ENCODE results near the gene ZNRD2.

Gene ZNRD2

GRCh38 chr11:65611028-65611757, 40.9 kb downstream of the ZNRD2 start:
- no peak for DNase-seq (ENCODE audit: low spot score)

- no peak for DNase-seq (ENCODE audit: low spot score)
Measured at GRCh38 chr11:65611758-65612603, 41.7 kb downstream of the ZNRD2 start.

DNA sequence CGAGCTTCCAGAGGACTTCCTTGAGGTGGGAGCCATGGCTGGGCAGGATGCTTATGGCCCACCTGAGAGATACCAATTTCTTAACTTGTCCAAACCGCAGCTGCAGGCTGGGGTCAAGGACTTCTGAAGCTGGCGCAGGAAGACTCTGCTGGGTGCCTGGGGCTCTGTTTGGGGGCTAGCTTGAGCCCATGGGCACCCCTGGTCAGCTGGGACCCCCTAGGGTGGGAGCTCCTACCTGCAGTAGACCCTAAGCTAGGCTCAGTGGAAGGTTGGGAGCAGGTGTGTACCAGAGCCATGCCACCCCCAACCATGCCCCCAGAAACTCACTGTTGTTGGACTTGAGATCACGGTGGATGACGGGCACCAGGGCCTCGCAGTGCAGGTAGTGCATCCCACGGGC, 42.4 kb downstream of the ZNRD2 start:
- DNase-seq (ENCODE audit: low spot score), result no peak

GRCh38 chr11:65613091-65613928, 43.0 kb downstream of the ZNRD2 start:
- DNase-seq (ENCODE audit: low spot score), result no peak

DNA sequence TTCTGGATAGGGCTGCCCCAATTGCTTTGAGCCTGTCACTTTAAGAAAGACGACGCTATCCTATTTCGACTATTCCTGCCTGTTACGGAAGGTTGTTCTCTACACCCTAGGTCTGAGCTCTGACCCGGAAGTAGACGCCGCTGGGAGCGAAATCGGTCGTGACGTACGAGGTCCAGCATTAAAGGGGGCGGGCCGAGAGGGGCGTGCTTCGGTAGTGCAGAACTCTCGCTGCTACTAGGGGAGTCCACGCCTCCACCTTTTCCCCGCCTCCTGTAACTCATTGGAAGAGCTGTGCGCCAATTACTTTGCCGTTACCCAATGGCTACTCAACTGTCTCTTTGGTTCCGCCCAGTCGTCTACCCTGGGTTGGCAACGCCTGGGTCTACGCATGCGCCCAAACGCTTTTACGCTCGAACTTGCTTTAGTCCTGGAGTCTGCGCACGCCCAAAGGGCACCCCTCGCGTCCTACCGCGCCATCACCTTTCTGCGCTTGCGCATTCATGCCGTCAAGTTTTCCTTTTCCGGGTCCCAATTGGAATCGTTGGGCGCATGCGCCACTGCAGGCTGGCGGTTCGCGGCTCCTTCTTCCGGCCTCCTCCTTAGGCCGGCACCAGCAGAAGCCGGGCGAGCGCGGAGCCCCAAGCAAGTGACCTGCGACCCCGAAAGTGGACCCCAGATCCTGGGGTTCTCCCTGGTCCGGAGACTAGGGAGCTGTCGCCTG, 45.1 kb downstream of the ZNRD2 start, which contains the start of gene PCNX3:
PCNX3 (plus strand) TSS at position 548 of the 721 bp plus-strand sequence. CDS start 536 bp downstream, outside the sequence.
- DNase-seq (ENCODE audit: low spot score), result peak; percentile 100

GRCh38 chr11:65615950-65616574, 45.8 kb downstream of the ZNRD2 start:
- peak; percentile 76 for DNase-seq (ENCODE audit: low spot score)

DNA sequence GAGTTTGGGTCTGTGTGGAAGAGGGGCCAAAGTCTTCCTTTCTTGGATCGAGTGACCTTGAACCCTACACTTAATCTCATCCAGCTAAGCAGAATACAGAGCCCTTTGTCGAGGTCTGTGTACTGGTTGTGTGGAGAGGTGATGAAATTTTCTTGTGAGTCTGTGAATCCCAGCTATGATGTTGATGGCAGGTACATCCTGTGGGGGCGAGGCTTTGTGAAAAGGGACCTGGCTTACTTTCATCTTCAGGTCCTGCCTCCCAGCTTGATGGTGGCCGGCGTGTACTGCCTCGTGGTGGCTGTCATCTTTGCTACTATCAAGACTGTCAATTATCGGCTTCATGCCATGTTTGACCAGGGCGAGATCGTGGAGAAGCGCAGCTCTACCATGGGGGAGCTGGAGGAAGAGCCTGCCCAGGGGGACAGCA, 46.3 kb downstream of the ZNRD2 start:
- DNase-seq (ENCODE audit: low spot score), result no peak

GRCh38 chr11:65617136-65617850, 47.0 kb downstream of the ZNRD2 start:
- no peak for DNase-seq (ENCODE audit: low spot score)

GRCh38 chr11:65617990-65618751, 47.9 kb downstream of the ZNRD2 start:
- no peak for DNase-seq (ENCODE audit: low spot score)

GRCh38 chr11:65618763-65619162, 48.5 kb downstream of the ZNRD2 start:
- DNase-seq (ENCODE audit: low spot score), result no peak

DNA sequence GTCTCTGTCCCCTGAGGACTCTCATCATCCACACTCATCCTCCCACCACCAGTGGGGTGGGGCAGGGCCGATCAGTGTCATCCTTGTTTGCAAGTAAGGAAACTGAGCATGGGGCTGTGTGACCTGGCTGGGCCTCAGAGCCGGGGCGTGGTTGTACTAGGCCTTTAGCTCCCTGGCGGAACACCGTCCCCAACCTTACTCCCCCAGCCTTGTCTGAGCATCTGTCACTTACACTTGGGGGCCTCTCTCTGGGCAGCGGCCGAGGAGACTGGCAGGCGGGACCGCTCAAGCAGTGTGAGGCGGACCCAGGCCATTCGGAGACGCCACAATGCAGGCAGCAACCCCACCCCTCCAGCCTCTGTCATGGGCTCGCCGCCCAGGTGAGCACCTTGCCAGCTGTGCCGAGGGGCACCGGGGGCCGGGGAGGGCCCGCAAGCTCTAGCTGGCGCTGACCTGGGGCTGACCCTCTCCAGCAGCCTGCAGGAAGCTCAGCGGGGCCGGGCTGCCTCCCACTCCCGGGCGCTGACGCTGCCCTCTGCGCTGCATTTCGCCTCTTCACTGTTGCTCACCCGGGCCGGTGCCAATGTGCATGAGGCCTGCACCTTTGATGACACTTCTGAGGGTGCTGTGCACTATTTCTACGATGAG, 49.1 kb downstream of the ZNRD2 start:
- no peak for DNase-seq (ENCODE audit: low spot score)

DNA sequence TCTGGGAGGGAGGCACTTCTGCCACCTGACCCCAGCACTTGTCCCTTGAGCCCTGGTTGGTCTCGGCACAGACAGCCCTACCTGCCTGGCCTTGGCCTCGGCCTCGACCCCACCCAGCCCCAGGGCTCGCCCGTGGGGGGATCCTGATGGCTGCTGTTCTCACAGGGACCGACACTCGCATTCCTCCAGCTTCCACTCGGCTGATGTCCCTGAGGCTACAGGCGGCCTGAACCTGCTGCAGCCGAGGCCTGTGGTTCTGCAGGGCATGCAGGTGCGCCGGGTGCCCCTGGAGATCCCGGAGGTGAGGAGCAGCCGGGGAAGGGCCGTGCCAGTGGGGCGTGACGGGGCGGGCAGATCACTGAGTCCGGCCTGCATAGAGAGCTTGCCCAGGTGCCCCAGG, 50.4 kb downstream of the ZNRD2 start:
- no peak for DNase-seq (ENCODE audit: low spot score)

DNA sequence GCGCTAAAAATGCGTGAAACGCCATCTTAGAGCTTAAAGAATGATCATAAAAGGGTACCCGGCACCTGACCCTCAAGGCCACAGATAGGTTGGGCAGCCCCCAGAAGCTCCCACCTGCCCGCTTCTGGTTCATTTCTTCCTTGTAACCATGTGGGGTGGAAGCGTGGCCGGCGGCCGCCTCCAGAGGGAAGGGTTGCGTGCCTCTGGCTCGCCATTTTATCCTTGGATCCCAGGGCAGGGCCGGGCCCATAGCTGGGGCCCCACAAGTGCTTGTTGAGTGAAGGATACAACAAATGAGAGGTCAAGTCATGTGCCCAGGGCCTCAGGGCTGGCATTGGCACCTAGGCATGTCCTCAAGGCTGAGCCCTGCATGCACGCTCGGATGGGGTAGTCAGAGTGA, 51.2 kb downstream of the ZNRD2 start:
- no peak for DNase-seq (ENCODE audit: low spot score)
